Esophagus squamous epithelium (tissue), 5 donors: Measurements from ENCODE around the gene FAM53B. TPM values are rescaled to one million over a fixed set of nuclear protein-coding genes. Genes with fewer than 3 reads are reported as not detected.

Experiments
- DNase-seq: peaks from one replicate; lab custom pipeline; 2025; lab: John Stamatoyannopoulos, UW
- H3K27ac ChIP-seq, 4 donors: fragments of 200-600 bp; sonication (generic); one replicate each; pipeline ENCODE4 v1.5.1; 2016 to 2019; ENCODE audit warnings: mild to moderate bottlenecking in 1 of 4
- H3K27me3 ChIP-seq, 4 donors: fragments of 200-600 bp; sonication (generic); 1 replicate in 3 of 4; 2 replicates in 1 of 4; pipeline versions ENCODE4 v1.5.1 to v1.6.0; 2017 to 2021; ENCODE audit warnings: antibody characterized with exemption in 1 of 4
- H3K36me3 ChIP-seq, 3 donors: fragments of 200-600 bp; sonication (generic); one replicate each; pipeline ENCODE4 v1.5.1; 2016 to 2019
- H3K4me1 ChIP-seq, 3 donors: fragments of 200-600 bp; sonication (generic); one replicate each; pipeline ENCODE4 v1.5.1; 2017 to 2019
- H3K4me3 ChIP-seq, 4 donors: fragments of 200-600 bp; sonication (generic); 1 replicate in 3 of 4; 2 replicates in 1 of 4; pipeline ENCODE4 v1.5.1; 2016 to 2019; ENCODE audit warnings: mild to moderate bottlenecking in 2 of 4, moderate library complexity in 1 of 4
- H3K9me3 ChIP-seq, 3 donors: fragments of 200-600 bp; sonication (generic); one replicate each; pipeline ENCODE4 v1.5.1; 2016 to 2019
- POLR2A ChIP-seq, 4 donors: fragments of 450-650 bp; IDR thresholded peaks; one replicate each; pipeline ENCODE4 v1.6.1; 2017; ENCODE audit warnings: antibody characterized with exemption in 4 of 4, mild to moderate bottlenecking in 4 of 4, moderate library complexity in 3 of 4
- WGBS, 2 donors: methylation state at CpG; one replicate each; pipeline ENCODE4 v1.1.5; 2018; 5-methylcytosine and 5-hydroxymethylcytosine counted together
- intact Hi-C: fragments of 100-400 bp; cut with DNase I; formaldehyde crosslinking; loops from one replicate; pipeline ENCODE4 v1.15.0; 2022
- total RNA-seq, 4 donors: library from RNA; depleted of rRNA; stranded (reverse); fragments of >200 nt; gene quantifications; one replicate each; pipeline ENCODE4 v1.1.0, GENCODE V29; 2016
- TF ChIP-seq, protein P1 (sequence below), 6 experiments: fragments of 450-650 bp in 4 of 6; fragments of 200-600 bp in 2 of 6; sonication (generic) in 2 of 6; IDR thresholded peaks; one replicate each; pipeline ENCODE4 v1.5.1; 2016 to 2019; ENCODE audit warnings: antibody characterized with exemption in 6 of 6, mild to moderate bottlenecking in 4 of 6, moderate library complexity in 4 of 6
- donor health status: DM: yes; HTN: yes; CAD: no.

The FAM53B gene
- total RNA-seq, 4 donors from 2014 or later: 27.4 to 54.2 (median 31.5) TPM

DNA sequence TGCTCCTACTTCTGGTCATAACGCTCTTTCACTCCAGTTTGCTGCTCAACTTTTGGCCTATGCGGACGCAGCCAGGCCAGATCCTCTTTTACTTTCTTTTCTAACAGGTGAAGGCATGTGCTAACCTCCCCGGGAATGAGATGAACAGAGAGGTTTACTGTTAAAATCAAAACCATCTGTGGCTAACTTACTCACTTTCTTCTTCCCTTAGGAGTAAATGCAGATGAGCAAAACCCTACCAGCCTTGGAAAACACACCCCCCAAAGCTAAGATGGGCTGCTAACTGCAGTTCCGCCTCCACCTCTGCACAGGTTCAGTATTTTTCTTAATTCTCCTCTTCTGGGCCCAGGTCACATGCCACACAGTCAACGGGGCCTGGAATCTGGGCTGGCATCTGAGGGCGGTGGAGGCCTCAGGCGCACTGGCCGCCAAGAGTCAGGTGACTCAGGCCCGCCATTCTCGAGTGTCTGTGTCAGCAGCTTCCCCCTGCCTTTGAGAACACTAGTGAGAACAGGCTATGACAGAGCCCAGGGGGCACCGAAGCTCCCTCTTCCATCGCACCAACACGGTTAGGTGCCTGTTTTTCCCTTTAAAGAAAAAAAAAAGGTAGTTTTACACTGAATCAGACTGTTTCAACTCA is 11.1 kb downstream of the FAM53B start:
- Histone ChIP-seq H3K4me1 (peaks cover 55 to 100% (median 92%) of the 10 kb centered on the region in 3 donors), H3K9me3 (no peaks in the 10 kb centered on the region), H3K27ac (peak overlapping the region; percentile 75 to 95 (median 94)), H3K4me3 (peak overlapping the region in 1 of 4 donors; percentile 5), H3K27me3 (no peaks in the 10 kb centered on the region), H3K36me3 (peaks cover 0 to 17% (median 0%) of the 10 kb centered on the region in 3 donors)
- TF ChIP-seq, protein P1, sequence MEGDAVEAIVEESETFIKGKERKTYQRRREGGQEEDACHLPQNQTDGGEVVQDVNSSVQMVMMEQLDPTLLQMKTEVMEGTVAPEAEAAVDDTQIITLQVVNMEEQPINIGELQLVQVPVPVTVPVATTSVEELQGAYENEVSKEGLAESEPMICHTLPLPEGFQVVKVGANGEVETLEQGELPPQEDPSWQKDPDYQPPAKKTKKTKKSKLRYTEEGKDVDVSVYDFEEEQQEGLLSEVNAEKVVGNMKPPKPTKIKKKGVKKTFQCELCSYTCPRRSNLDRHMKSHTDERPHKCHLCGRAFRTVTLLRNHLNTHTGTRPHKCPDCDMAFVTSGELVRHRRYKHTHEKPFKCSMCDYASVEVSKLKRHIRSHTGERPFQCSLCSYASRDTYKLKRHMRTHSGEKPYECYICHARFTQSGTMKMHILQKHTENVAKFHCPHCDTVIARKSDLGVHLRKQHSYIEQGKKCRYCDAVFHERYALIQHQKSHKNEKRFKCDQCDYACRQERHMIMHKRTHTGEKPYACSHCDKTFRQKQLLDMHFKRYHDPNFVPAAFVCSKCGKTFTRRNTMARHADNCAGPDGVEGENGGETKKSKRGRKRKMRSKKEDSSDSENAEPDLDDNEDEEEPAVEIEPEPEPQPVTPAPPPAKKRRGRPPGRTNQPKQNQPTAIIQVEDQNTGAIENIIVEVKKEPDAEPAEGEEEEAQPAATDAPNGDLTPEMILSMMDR (IDR thresholded peaks at IDR 0.05): no peak
- peak in 1 of 4 donors; percentile 20 for TF ChIP-seq POLR2A (IDR thresholded peaks at IDR 0.05)
- intact Hi-C loops: loop anchor here (10.0 kb wide), 1 partner anchor 78 kb away; no protein-coding TSS in a partner anchor
- DNase-seq: no peak
- WGBS, 2 donors: 30 to 42% methylated on average over 11 to 12 of the region's 14 CpGs

GRCh38 chr10:124731551-124731950 is 12.6 kb downstream of the FAM53B start:
- intact Hi-C loops: loop anchor here (10.0 kb wide), 1 partner anchor 77 kb away; no protein-coding TSS in a partner anchor
- no peaks in the 10 kb centered on the region for H3K27me3 ChIP-seq
- no peak for DNase-seq
- H3K4me3 ChIP-seq: no peak overlapping the region
- H3K27ac ChIP-seq: peak overlapping the region in 3 of 4 donors; percentile 93 to 95 (median 95)
- H3K36me3 ChIP-seq: peaks cover 0 to 17% (median 0%) of the 10 kb centered on the region in 3 donors
- TF ChIP-seq POLR2A (IDR thresholded peaks at IDR 0.05): no peak
- TF ChIP-seq, protein P1 (IDR thresholded peaks at IDR 0.05): no peak
- no peaks in the 10 kb centered on the region for H3K9me3 ChIP-seq
- WGBS, 2 donors: 68 to 83% methylated on average over 4 to 9 of the region's 9 CpGs
- peaks cover 45 to 99% (median 86%) of the 10 kb centered on the region in 3 donors for H3K4me1 ChIP-seq

- TF ChIP-seq POLR2A (IDR thresholded peaks at IDR 0.05): no peak
- TF ChIP-seq, protein P1 (IDR thresholded peaks at IDR 0.05): no peak
- intact Hi-C loops: loop anchor here (10.0 kb wide), 1 partner anchor 76 kb away; no protein-coding TSS in a partner anchor
- Histone ChIP-seq H3K36me3 (peaks cover 0 to 21% (median 0%) of the 10 kb centered on the region in 3 donors), H3K4me3 (no peak overlapping the region), H3K27me3 (no peaks in the 10 kb centered on the region), H3K27ac (peak overlapping the region in 3 of 4 donors; percentile 90 to 95 (median 95)), H3K4me1 (peaks cover 38 to 99% (median 78%) of the 10 kb centered on the region in 3 donors), H3K9me3 (no peaks in the 10 kb centered on the region)
- 57 to 73% methylated on average over 3 of the region's 3 CpGs for WGBS, 2 donors
- DNase-seq: no peak
Observed at GRCh38 chr10:124730790-124731189, 13.4 kb downstream of the FAM53B start.

GRCh38 chr10:124728830-124729661 is 15.1 kb downstream of the FAM53B start:
- WGBS, 2 donors: 47 to 64% methylated on average over 8 of the region's 8 CpGs
- peak overlapping the region; percentile 58 to 95 (median 86) for H3K27ac ChIP-seq
- no peak for DNase-seq
- H3K4me1 ChIP-seq: peaks cover 44 to 99% (median 75%) of the 10 kb centered on the region in 3 donors
- H3K36me3 ChIP-seq: peaks cover 0 to 29% (median 0%) of the 10 kb centered on the region in 3 donors
- H3K9me3 ChIP-seq: no peaks in the 10 kb centered on the region
- H3K27me3 ChIP-seq: no peaks in the 10 kb centered on the region
- intact Hi-C loops: no loop called here
- TF ChIP-seq, protein P1 (IDR thresholded peaks at IDR 0.05): no peak
- TF ChIP-seq POLR2A (IDR thresholded peaks at IDR 0.05): no peak
- H3K4me3 ChIP-seq: no peak overlapping the region
